HepG2 (cell line): ENCODE measurements around the gene CCDC30. TPM values are rescaled to one million over a fixed set of nuclear protein-coding genes. Genes with fewer than 3 reads are reported as not detected.

Experiments used
- BCL6 ChIP-seq: IDR thresholded peaks from 2 replicates; pipeline ENCODE4 v1.6.1; 2016; ENCODE audit warnings: missing genetic modification reagents, missing compliant biosample characterization
- EEA1 ChIP-seq: sonication (generic); formaldehyde crosslinking; IDR thresholded peaks from 2 replicates; pipeline ENCODE4 v1.5.1; 2020; ENCODE audit warnings: mild to moderate bottlenecking, missing genetic modification reagents, borderline replicate concordance
- SP1 ChIP-seq, 2 experiments: fragments of 450-650 bp in 1 of 2; sonication (generic) in 1 of 2; formaldehyde crosslinking in 1 of 2; IDR thresholded peaks; 2 replicates each; pipeline versions ENCODE4 v1.4.0 to v1.6.1; 2016 to 2020; ENCODE audit warnings: missing genetic modification reagents in 1 of 2
- U2AF1 ChIP-seq: fragments of 200-400 bp; formaldehyde crosslinking; optimal IDR thresholded peaks from 2 replicates; pipeline ENCODE3; 2017; ENCODE audit warnings: mild to moderate bottlenecking, low read depth, low read length
- ZNF552 ChIP-seq: sonication (generic); formaldehyde crosslinking; IDR thresholded peaks from 2 replicates; pipeline ENCODE4 v1.9.0; 2022; ENCODE audit warnings: missing genetic modification reagents, mild to moderate bottlenecking, borderline replicate concordance
- polyA plus RNA-seq, 8 experiments: library from polyadenylated mRNA; depleted of rRNA in 3 of 8; stranded (reverse) in 7 of 8; unstranded in 1 of 8; fragments of >200 nt; fragmentation: Illumina TruSeq in 4 of 8; extraction: Trizol in 4 of 8; gene quantifications; 2 replicates each; pipeline versions ENCODE4 v1.2.1 to v1.2.3, GENCODE V29; 2011 to 2016; ENCODE audit warnings: low read depth in 4 of 8, missing spikeins in 1 of 8, mixed read lengths in 1 of 8; ENCODE audit not compliant: insufficient read depth in 1 of 8
- total RNA-seq, 5 experiments: library from RNA; depleted of rRNA; stranded (reverse); fragments of >200 nt; fragmentation: Illumina TruSeq; extraction: Trizol; gene quantifications; 2 replicates each; pipeline ENCODE4 v1.2.3, GENCODE V29; 2016; ENCODE audit warnings: low read depth in 1 of 5
- TF ChIP-seq, protein P1 (sequence below): sonication (generic); formaldehyde crosslinking; conservative IDR thresholded peaks from 2 replicates; pipeline ENCODE4 v1.4.0; 2020; ENCODE audit warnings: missing genetic modification reagents
- TF ChIP-seq, protein P2 (sequence below): sonication (generic); formaldehyde crosslinking; IDR thresholded peaks from 2 replicates; pipeline ENCODE4 v1.4.0; 2020; ENCODE audit warnings: mild to moderate bottlenecking, low read depth, missing genetic modification reagents
- TF ChIP-seq, protein P3 (sequence below): sonication (generic); formaldehyde crosslinking; IDR thresholded peaks from 2 replicates; pipeline ENCODE4 v1.9.0; 2021; ENCODE audit warnings: missing genetic modification reagents, borderline replicate concordance
- TF ChIP-seq, protein P4 (sequence below): IDR thresholded peaks from 2 replicates; pipeline ENCODE4 v1.6.1; 2016; ENCODE audit warnings: low read depth, borderline replicate concordance
- TF ChIP-seq, protein P5 (sequence below): sonication (generic); formaldehyde crosslinking; IDR thresholded peaks from 2 replicates; pipeline ENCODE4 v1.5.1; 2020; ENCODE audit warnings: missing genetic modification reagents, mild to moderate bottlenecking, borderline replicate concordance
- TF ChIP-seq, protein P6 (sequence below): sonication (generic); formaldehyde crosslinking; IDR thresholded peaks from 2 replicates; pipeline ENCODE4 v1.4.0; 2020; ENCODE audit warnings: missing genetic modification reagents
- TF ChIP-seq, protein P7 (sequence below): IDR thresholded peaks from 2 replicates; pipeline ENCODE4 v1.6.1; 2016; ENCODE audit warnings: missing compliant biosample characterization, missing genetic modification reagents, borderline replicate concordance
- TF ChIP-seq, protein P8 (sequence below): sonication (generic); formaldehyde crosslinking; IDR thresholded peaks from 2 replicates; pipeline ENCODE4 v1.9.0; 2021; ENCODE audit warnings: missing genetic modification reagents, borderline replicate concordance

The CCDC30 gene
- total and polyA plus RNA-seq, 2 of the 13 experiments (the other 11 are each of a cell fraction or from before 2014, with no cell fraction given): 0.25 to 0.77 TPM

DNA sequence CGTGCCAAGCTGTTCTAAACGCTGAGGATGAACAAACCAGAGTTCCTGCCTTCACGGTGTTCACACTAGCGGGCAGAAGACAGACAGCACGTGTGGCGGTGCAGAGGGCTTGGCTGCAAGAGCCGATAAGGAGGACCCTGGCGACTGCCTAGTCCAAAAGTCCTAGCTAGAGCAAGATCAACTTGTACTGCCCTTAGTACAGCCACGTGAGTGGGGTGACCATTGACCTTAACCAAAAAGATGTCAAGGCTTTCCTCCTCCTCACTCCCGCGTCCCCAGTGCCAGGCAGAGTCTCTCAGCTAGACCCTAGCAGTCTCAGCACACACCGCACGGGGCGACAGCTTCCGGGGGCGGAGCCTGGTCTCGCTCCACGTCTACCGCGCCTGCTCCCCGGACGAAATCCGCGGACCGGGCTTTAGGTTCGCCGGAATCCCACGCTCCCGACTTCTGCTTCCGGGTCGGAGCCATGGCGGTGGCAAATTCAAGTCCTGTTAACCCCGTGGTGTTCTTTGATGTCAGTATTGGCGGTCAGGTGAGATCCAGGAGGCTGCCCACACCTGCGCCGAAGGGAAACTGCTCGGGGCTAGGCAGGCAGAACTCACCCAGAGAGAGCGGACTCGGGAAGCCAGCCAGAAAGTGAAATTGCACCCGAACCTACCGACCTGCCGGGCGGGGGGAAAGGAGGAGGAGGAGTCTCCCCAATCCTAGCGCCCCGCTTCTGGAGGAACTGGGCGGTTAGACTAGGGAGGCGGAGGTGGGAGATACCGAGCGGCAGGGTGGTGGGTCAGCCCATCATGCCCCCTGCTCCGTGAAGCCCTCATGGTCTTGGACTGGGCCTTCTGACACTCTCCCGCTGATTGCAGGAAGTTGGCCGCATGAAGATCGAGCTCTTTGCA is 195.1 kb downstream of the CCDC30 start, which contains the start of gene PPIH (continued):
- TF ChIP-seq EEA1 (no peak), U2AF1 (no peak), ZNF552 (CRISPR knock-in tag) (no peak), BCL6 (CRISPR knock-in tag) (no peak; the same call in 1 of the 2 replicates), SP1 (IDR thresholded peaks at IDR 0.05) (no peak), SP1 (CRISPR knock-in tag; IDR thresholded peaks at IDR 0.05) (peak; percentile 90)
- TF ChIP-seq, protein P1, sequence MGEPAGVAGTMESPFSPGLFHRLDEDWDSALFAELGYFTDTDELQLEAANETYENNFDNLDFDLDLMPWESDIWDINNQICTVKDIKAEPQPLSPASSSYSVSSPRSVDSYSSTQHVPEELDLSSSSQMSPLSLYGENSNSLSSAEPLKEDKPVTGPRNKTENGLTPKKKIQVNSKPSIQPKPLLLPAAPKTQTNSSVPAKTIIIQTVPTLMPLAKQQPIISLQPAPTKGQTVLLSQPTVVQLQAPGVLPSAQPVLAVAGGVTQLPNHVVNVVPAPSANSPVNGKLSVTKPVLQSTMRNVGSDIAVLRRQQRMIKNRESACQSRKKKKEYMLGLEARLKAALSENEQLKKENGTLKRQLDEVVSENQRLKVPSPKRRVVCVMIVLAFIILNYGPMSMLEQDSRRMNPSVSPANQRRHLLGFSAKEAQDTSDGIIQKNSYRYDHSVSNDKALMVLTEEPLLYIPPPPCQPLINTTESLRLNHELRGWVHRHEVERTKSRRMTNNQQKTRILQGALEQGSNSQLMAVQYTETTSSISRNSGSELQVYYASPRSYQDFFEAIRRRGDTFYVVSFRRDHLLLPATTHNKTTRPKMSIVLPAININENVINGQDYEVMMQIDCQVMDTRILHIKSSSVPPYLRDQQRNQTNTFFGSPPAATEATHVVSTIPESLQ: no peak
- TF ChIP-seq, protein P2, sequence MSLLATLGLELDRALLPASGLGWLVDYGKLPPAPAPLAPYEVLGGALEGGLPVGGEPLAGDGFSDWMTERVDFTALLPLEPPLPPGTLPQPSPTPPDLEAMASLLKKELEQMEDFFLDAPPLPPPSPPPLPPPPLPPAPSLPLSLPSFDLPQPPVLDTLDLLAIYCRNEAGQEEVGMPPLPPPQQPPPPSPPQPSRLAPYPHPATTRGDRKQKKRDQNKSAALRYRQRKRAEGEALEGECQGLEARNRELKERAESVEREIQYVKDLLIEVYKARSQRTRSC (CRISPR knock-in tag): no peak
- TF ChIP-seq, protein P3, sequence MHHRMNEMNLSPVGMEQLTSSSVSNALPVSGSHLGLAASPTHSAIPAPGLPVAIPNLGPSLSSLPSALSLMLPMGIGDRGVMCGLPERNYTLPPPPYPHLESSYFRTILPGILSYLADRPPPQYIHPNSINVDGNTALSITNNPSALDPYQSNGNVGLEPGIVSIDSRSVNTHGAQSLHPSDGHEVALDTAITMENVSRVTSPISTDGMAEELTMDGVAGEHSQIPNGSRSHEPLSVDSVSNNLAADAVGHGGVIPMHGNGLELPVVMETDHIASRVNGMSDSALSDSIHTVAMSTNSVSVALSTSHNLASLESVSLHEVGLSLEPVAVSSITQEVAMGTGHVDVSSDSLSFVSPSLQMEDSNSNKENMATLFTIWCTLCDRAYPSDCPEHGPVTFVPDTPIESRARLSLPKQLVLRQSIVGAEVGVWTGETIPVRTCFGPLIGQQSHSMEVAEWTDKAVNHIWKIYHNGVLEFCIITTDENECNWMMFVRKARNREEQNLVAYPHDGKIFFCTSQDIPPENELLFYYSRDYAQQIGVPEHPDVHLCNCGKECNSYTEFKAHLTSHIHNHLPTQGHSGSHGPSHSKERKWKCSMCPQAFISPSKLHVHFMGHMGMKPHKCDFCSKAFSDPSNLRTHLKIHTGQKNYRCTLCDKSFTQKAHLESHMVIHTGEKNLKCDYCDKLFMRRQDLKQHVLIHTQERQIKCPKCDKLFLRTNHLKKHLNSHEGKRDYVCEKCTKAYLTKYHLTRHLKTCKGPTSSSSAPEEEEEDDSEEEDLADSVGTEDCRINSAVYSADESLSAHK (CRISPR knock-in tag): no peak
- TF ChIP-seq, protein P4, sequence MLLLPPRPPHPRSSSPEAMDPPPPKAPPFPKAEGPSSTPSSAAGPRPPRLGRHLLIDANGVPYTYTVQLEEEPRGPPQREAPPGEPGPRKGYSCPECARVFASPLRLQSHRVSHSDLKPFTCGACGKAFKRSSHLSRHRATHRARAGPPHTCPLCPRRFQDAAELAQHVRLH: peak; percentile 92; the same call in 1 of the 2 replicates
- TF ChIP-seq, protein P5, sequence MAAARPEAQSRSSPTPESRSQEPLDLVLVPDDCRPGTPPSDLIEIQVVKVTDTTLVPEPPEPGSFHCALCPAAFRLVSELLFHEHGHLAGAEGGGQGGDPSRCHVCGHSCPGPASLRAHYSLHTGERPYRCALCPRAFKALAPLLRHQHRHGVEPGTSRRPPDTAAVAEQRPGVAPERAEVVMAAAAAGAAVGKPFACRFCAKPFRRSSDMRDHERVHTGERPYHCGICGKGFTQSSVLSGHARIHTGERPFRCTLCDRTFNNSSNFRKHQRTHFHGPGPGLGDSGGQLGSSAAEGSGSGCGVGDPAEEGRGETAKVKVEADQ (CRISPR knock-in tag): peak; percentile 94
- TF ChIP-seq, protein P6, sequence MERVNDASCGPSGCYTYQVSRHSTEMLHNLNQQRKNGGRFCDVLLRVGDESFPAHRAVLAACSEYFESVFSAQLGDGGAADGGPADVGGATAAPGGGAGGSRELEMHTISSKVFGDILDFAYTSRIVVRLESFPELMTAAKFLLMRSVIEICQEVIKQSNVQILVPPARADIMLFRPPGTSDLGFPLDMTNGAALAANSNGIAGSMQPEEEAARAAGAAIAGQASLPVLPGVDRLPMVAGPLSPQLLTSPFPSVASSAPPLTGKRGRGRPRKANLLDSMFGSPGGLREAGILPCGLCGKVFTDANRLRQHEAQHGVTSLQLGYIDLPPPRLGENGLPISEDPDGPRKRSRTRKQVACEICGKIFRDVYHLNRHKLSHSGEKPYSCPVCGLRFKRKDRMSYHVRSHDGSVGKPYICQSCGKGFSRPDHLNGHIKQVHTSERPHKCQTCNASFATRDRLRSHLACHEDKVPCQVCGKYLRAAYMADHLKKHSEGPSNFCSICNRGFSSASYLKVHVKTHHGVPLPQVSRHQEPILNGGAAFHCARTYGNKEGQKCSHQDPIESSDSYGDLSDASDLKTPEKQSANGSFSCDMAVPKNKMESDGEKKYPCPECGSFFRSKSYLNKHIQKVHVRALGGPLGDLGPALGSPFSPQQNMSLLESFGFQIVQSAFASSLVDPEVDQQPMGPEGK (CRISPR knock-in tag): peak; percentile 43; the same call in 1 of the 2 replicates
- TF ChIP-seq, protein P7, sequence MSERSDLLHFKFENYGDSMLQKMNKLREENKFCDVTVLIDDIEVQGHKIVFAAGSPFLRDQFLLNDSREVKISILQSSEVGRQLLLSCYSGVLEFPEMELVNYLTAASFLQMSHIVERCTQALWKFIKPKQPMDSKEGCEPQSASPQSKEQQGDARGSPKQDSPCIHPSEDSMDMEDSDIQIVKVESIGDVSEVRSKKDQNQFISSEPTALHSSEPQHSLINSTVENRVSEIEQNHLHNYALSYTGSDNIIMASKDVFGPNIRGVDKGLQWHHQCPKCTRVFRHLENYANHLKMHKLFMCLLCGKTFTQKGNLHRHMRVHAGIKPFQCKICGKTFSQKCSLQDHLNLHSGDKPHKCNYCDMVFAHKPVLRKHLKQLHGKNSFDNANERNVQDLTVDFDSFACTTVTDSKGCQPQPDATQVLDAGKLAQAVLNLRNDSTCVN: no peak
- TF ChIP-seq, protein P8, sequence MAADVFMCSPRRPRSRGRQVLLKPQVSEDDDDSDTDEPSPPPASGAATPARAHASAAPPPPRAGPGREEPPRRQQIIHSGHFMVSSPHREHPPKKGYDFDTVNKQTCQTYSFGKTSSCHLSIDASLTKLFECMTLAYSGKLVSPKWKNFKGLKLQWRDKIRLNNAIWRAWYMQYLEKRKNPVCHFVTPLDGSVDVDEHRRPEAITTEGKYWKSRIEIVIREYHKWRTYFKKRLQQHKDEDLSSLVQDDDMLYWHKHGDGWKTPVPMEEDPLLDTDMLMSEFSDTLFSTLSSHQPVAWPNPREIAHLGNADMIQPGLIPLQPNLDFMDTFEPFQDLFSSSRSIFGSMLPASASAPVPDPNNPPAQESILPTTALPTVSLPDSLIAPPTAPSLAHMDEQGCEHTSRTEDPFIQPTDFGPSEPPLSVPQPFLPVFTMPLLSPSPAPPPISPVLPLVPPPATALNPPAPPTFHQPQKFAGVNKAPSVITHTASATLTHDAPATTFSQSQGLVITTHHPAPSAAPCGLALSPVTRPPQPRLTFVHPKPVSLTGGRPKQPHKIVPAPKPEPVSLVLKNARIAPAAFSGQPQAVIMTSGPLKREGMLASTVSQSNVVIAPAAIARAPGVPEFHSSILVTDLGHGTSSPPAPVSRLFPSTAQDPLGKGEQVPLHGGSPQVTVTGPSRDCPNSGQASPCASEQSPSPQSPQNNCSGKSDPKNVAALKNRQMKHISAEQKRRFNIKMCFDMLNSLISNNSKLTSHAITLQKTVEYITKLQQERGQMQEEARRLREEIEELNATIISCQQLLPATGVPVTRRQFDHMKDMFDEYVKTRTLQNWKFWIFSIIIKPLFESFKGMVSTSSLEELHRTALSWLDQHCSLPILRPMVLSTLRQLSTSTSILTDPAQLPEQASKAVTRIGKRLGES (CRISPR knock-in tag): no peak
